Amniotic stem cell (primary cell): Measurements from ENCODE around the gene ANKRD42.
"Not testable (repeated sequence)": the region's sequence is repeated elsewhere in the genome, so short reads cannot be mapped to it uniquely, and the experiment has no call there.

Source experiments
- DNase-seq: peaks from one replicate; lab custom pipeline; 2025; lab: John Stamatoyannopoulos, UW

The ANKRD42 gene

DNA sequence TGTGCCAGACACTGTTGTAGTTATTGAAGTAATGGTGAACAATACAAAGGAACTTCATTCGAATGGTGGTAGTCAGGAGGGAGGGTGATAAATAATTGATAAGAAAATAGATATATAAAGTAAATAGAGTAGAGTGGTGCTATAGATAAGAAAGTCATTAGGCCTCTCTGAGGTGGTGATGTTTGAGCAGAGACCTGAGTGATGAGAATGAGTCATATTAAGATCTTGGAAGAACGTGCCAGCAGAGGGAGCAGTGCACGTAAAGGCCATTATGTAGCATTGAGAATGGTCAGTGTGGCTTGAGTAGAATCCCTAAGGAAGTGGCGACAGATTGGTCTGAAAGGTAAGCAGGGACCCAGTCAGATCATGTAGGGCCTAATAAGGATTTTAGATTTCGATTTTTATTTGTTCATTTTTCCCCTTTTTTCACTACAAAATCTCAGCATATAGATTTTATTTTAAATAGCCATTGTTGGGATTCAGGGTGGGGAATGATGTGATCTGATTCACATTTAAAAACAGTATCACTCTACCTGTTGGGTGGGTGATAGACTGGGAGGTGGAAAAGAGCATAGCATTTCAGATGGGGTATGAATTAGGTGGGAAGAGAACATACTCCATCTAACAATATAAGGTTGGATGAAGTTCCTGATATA lies 47.9 kb downstream of the ANKRD42 start:
- DNase-seq: peak; percentile 58

DNA sequence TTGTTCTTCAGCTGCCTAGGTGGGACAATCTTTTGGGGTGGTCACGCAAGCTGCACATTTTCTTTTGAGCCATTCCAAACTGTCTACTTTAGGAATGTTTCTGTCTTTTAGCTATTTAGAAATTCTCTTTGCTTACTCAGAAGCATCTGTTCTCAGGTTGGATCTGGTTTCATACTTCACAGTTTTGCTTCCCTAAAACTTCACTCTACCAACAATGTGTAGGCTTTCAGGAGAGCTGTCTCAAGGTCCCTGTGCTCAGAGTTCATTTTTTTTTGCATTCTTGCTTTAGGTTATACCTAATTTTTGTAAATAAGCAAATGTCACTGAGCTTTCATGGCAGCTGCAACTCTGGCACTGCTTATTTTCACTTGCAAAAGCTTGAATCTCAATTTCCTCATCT lies 55.9 kb downstream of the ANKRD42 start:
- no peak for DNase-seq

DNA sequence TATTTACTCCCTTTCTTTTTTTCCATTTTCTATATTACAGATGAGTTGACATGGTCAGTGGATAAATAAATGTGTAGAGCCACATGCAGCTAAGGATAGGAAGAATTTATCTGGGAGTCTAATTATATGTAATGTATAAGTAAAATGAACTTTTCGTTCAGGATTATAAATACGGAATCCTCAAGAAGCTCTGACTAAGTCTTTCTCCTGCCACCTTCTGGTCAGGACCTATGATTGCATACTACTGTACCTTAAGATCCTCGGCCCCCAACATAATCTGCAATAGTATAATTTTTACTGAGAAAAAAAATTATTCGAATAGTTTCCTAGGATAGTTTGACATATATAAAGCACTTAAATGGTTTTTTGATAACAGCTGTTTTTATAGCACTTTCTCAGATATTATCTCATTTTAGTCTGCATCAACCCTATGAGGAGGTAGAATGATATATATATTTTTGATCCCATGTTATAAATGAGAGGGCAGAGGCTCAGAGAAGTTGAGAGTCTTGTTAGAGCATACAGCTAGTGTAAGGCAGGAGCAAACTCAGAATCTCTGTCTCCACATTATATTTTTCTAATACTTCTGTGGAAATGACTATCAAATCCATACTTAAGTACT lies 56.6 kb downstream of the ANKRD42 start:
- DNase-seq: peak; percentile 3

DNA sequence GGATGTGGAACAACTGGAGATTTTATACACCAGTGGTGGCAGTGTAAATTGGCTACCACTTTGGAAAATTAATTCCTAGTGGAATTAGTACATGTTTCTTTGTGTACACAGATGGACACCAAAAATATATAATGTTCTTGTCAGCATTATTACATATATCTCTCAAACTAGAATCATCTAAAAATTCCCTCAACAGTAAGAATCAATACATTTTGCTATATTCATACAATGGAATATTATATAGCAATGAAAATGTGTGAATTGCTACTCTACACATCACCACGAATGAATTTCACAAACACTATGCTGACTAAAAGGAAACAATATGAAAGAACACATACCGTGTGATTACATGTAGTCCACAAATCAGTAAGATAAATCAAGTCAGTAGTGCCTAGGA lies 58.8 kb downstream of the ANKRD42 start:
- DNase-seq: no peak

DNA sequence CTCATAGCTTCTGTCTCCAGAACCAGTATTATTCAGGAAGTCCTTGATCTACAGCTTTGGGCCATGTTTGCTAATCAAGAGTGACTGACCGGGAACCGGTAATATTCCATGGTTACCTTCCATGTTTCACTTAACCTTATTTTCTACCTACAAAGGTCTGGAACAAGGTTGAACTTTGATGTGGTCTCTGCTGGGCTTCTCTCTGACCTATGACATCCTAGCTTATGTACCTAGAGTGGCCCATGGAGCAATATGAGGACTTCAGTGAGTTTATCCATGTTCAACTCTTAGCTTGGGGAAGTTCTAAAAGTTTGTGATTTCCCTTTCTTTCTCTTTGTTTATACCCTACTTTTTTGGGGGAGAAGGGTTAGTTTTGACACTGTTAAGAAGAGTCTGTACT lies 59.4 kb downstream of the ANKRD42 start:
- no peak for DNase-seq

DNA sequence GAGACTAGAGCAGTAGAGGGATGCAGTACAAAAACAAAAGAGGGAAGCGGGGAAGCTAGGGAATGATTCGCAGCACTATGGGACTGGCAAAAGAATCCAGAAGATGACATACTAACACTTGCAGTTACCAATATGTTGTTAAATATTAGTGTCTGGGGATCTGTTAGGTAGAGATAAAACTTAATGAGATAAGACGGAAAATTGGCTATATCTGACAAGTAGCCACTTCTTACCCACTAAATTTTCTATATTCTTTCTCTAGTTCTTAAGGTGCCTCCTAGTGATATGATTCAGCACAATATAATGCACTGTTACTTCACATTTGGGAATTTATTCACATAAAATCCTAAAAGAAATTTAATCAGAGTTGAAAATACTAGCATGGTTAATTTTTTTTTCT lies 61.9 kb downstream of the ANKRD42 start:
- no peak for DNase-seq

DNA sequence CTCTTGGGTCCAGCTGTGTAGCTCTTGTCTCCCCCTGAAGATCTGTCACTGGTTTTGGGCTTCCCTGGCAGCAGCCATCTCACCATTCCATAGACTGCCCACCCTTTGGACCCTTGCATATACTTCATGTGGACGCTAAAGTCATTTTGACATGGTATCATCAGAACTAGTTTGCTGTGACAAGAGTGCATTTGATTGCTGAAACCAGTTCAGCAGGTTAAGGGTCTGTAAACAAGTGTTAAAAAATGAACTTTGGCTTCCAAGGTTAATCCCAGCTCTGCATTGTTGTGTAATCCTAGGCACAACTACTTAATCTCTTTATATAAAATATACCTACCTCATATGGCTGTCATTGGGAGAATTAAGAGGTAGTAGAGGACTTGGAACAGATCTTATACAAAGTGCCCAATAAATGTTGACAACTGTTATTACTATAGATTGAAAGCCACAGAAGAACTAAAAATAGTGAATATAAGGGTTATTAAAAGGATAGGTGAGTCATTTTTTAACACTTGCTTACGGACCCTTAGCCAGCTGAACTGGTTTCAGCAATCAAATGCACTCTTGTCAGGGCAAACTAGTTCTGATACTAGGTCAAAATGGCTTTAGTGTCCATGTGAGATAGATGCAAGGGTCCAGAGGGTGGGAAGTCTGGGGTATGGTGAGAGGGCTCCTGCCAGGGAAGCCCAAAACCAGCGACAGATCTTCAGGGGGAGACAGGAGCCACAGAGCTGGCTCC lies 63.3 kb downstream of the ANKRD42 start:
- no peak for DNase-seq

DNA sequence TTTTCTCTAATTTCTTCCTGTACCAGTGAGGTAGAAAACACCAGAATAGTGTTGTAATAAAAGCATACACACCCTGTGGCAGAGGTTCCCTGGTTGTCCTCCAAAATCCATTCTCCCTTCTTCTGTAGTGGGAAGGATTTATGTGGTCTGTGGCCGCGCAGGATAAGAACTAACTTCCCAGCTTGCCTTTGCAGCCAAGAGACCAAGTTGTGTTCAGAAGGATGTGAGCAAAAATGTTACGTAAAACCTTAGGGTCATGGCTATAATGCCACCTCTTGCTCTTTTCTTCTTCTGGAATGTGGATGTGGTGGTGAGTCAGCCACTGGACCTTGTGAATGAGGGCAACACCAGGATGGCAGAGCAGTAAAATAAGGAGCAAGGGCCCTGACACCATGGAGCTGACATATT lies 64.3 kb downstream of the ANKRD42 start:
- DNase-seq: no peak

DNA sequence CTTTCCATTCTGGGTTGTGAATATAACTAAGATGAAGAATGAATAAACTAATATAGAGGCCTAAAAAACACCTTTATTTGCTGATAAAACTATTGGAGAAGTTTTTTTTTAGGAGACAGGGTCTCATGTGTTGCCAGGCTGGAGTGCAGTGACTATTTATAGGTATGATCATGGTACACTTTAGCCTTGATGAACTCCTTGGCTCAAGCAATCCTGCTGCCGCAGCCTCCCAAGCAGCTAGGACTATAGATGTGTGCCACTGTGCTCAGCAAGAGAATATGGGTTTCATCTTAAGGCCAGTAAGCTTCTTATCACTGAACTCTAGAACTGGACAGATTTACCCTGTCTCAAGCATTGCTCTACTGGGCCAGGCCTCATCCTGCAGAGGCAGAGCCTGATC lies 66.0 kb downstream of the ANKRD42 start:
- no peak for DNase-seq

DNA sequence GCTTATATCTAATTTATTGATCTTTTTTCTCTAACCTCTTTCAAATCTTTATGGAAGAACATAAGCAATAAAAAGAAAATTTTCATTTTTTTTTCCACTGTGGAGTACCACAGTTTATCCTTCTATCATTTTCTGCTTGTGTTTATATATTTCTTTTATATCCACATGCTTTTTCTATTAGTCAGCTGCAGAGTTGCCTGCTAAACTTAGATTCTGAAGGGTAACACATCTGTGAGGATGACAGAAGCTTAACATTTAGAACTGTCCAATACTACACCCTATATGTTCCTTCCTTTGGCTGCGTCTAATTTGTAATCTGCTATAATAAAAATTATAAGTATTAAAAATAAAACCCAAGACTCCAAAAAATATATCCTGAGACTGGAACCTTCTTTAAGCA lies 71.8 kb downstream of the ANKRD42 start:
- no peak for DNase-seq

DNA sequence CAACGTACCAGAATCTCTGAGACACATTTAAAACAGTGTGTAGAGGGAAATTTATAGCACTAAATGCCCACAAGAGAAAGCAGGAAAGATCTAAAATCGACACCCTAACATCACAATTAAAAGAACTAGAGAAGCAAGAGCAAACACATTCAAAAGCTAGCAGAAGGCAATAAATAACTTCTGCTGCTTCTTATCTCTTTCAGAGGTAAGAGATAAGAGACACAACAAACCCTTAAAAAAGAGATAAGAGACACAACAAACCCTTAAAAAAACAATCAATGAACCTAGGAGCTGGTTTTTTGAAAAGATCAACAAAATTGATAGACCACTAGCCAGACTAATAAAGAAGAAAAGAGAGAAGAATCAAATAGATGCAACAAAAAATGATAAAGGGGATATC lies 75.6 kb downstream of the ANKRD42 start:
- not testable (repeated sequence) for DNase-seq

DNA sequence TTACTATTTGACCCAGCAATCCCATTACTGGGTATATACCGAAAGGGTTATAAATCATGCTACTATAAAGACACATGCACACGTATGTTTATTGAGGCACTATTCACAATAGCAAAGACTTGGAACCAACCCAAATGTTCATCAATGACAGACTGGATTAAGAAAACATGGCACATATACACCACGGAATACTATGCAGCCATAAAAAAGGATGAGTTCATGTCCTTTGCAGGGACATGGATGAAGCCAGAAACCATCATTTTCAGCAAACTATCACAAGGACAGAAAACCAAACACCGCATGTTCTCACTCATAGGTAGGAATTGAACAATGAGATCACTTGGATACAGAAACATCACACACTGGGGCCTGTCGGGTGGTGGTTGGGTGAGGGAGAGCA lies 78.2 kb downstream of the ANKRD42 start:
- DNase-seq: not testable (repeated sequence)

DNA sequence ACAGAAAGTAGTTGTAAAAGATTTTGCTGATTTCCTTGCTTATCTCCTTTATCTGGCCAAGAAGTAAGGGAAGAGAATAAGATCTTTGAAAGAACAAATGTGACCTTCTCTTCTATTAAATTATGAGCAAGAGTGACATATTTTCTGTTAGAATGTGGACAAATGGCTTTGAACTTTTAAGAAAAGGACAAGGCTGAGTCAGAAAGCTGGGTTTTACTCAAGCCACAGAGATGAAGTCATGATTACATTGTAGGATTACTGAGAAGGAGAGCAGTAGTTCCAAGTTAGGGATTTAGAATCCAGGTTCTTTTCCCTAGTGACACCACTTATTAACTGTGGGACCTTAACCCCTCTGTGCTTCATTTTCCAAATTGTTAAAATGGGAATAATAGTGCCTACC lies 79.1 kb downstream of the ANKRD42 start:
- DNase-seq: peak; percentile 55

DNA sequence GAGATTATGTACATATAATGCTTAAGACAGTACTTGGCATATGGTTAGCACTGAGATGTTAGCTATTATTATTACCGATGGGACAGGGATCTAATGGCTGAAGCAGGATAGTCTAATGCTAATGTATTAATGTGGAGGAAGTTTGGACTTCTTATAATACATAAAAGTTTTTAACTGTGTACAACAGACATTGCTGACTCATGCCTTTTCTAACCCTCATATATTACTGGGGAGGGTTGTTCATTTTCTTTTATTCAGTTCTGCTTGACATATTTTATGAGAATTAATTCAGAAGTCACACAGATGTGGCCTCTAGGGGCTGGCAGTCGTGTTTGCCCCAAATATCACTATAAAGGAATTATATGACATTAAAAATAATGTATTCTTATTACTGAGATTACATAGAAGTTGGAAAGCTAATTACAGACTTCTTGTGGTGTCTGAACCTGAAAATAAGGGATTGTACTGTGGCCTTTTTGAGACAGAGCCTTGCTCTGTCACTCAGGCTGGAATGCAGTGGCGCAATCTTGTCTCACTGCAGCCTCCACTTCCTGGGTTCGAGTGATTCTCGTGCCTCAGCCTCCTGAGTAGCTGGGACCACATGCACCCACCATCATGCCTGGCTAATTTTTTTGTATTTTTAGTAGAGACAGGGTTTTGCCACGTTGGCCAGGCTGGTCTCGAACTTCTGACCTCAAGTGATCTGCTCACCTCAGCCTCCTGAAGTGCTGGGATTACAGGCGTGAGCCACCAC lies 82.6 kb downstream of the ANKRD42 start:
- no peak for DNase-seq

DNA sequence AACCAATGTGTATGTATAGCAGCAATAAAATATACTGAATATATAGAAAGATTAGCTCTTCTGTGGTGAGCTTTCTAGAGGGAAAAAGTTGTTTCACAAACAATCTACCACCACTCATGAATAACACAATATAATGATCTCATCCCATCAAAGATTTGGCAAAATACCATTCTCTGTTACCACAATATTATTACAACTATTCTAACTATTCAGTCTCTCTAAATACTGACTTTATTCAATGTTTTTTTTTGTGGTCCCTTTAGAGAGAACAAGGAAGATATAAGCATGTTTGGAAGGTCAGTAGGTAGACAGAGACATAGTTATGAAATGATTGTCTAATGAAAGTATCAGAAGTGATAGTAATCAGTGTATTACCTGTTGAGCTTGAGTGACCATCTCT lies 84.8 kb downstream of the ANKRD42 start:
- DNase-seq: no peak

DNA sequence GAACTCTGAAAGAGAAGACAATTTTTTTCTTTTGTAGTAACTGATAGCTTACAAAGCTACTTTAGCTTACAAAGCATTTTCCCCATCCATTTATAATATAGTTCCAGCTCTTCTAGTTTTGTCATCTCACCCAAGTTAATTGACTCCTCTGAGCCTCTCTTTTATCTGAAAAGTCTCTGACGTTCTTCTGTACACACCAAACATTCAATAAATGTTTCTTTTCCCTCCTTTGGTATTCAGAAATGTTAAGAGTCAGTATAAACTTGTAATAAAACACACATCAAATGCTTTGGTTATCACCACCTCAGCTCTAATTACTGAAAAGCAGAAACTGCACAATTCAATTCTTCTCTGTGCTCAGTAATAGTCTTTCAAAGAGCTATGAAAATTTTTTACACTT lies 86.7 kb downstream of the ANKRD42 start:
- no peak for DNase-seq

DNA sequence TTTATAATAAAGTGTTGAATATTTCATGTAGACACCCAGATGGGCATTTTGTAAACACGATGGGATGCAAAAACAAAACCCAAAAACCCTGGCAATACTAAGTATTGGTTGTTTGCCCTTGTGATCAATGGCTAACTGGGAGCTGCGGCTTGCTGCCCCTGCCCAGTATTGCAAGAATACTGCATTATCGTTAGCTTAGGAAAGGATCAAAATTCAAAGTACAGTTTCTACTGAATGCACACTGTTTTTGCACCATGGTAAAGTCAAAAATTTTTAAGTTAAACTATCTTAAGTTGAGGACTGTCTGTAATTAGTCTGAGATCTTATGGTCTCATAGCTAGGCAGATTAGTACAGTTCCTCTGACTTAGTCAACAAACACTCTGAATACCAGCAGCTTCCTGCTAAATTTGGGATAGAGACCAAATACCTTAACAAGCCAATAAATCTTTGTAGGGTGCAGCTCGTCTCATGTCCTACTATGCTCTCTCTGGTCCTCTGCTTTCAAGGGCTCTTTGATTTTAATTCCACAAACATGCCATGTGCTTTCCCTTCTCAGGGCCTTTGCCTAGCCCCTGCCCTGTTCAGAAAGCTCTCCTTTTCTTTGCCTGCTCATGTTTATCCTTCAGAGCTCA lies 88.7 kb downstream of the ANKRD42 start:
- DNase-seq: no peak

DNA sequence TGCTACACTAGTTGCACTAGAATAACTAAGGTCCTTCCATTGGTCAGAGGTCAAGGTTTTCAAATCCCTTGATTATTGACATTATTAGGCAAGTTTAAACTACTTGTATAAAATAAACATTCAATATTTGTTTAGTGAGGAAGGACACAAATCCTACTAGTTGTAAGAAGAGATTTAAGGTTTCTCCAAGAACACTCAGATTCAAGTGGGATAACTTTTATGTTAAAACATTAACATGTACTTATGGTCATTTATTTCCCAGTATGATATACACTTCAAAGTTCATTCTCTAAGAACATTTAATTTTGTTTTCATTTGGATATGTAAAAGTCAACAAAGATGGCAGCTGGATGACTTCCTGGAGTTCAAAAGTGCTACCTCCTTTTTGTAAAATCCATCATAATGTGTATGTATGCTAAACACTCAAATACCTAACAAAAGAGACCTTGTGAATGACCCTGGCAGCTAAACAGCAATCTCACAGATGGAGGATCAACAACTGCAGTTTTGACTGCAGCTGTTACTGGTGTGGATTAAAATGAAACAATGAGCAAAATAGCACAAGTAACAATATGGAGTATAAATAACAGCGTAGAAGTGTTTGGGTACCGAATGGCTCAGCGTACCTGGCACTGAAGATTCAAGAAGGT lies 91.1 kb downstream of the ANKRD42 start:
- no peak for DNase-seq

DNA sequence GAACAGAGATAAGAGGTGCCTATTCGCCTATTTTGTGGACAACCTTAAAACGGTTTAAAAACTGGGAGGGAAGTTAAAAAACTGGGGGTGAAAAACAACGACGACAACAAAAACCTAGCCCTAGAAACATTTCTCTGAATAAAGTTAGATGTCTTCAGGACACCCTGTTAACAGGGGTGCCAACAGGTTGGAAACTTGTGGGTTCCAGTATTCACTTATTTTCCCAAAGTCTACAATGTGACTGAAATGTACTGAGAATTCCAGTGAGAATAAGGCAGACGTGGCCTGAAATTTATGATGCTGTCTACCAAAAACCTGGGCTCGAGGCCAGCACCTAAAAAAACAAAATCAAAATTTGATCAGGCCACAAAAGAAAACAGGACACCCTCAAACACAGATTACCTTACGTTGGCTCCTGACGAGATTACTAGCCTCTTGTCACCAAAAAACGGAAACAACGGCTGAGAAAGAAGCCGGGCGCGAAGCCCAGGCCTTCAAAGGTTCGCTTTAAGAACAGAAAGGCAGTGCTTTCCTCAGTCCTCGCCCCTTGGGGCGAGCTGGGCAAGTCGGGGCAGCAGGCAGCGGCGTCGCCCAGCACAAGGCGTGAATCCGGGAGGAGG lies 91.7 kb downstream of the ANKRD42 start:
- DNase-seq: no peak

DNA sequence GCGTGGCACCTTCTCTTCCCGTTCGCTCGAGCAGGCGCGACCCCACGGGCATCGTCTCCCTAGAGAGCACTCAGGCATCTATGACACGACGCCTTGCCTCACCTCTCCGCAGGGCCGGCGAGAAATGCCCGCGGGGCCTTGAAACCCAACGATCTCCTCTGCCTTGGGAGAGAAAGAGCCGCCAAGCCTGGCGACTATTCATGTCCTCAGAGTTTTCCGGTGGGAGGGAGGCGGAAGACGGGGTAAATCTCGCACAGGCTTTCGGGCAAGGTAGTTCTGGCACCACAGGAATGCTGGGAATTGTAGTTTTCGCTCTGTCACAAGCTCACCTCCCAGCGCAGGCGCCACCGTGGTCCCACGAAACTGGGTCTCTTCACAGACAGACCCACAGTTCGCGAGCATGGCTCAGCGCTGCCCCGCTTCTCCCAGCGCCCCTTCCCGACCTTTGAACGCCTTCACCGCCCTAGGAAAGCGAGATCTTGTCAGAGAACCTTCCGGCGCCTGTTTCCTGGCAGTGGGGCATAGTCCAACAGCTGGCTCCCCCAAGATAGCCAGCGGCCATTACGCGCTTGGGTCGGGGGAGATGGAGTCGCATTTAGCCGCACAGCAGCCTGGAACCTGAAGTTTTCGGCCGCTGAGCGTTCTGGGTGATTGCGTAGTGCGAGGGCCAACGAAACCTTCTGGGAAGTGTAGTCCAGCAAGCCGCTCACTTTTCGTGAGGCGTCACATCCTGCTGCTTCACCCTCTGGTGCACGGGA lies 92.4 kb downstream of the ANKRD42 start, which contains the start of gene CCDC90B:
Gene CCDC90B, minus strand, starts transcription at position 597 of the 758 bp plus-strand sequence. Its CDS starts 395 bp downstream, at position 202.
- DNase-seq: peak; percentile 93
